Panc1 (cell line): ENCODE measurements around the gene IGLL5. TPM values are rescaled to one million over a fixed set of nuclear protein-coding genes. Genes with fewer than 3 reads are reported as not detected.

Source experiments
- ATAC-seq: fragments of 200-7000 bp; cut with Tn5 transposase; 2 replicates; pipeline ENCODE4 v1.9.1; 2020; ENCODE audit warnings: mild to moderate bottlenecking, moderate library complexity
- BruUV-seq: library from RNA; stranded (reverse); fragments of 400-500 nt; replicated peaks from 2 replicates; lab custom pipeline; 2021; lab: Mats Ljungman, UMichigan
- CTCF ChIA-PET: fragments of 300-600 bp; sonication (Branson Sonifier 250); formaldehyde crosslinking; loops from one replicate; lab custom pipeline; 2022; ENCODE audit warnings: antibody characterized with exemption; lab: Charles Lee
- POLR2A ChIA-PET: fragments of 300-600 bp; sonication (Branson Sonifier 250); formaldehyde crosslinking; loops from one replicate; lab custom pipeline; 2022; ENCODE audit warnings: antibody characterized with exemption; lab: Charles Lee
- DNase-seq: peaks from one replicate; pipeline ENCODE4 v3.0.0-alpha.2; 2010; ENCODE audit warnings: low read depth, low spot score
- H3K27ac ChIP-seq: 2 replicates; pipeline ENCODE4 v1.5.1; 2011; ENCODE audit warnings: mild to moderate bottlenecking, low read length, inconsistent platforms
- H3K27me3 ChIP-seq: fragments of 200-500 bp; sonication (Bioruptor generic); 2 replicates; pipeline ENCODE4 v1.6.0; 2014; ENCODE audit warnings: low read length, inconsistent platforms; ENCODE audit not compliant: control insufficient read depth, insufficient read depth
- H3K36me3 ChIP-seq: fragments of 200-500 bp; sonication (Bioruptor generic); 2 replicates; pipeline ENCODE4 v1.5.1; 2014; ENCODE audit warnings: inconsistent platforms, mild to moderate bottlenecking, low read length, moderate library complexity; ENCODE audit not compliant: control insufficient read depth, insufficient read depth
- H3K4me1 ChIP-seq: 2 replicates; pipeline ENCODE4 v1.5.1; 2011; ENCODE audit warnings: inconsistent platforms, mild to moderate bottlenecking, low read length, moderate library complexity; ENCODE audit not compliant: control insufficient read depth, insufficient read depth
- H3K4me3 ChIP-seq, 2 experiments: 2 replicates each; pipeline ENCODE4 v1.5.1; 2011 to 2012; ENCODE audit warnings: low read depth in 2 of 2, low read length in 2 of 2, mild to moderate bottlenecking in 2 of 2, inconsistent platforms in 1 of 2, moderate library complexity in 1 of 2
- H3K9me3 ChIP-seq: fragments of 200-500 bp; sonication (Bioruptor generic); 2 replicates; pipeline ENCODE4 v1.5.1; 2014; ENCODE audit warnings: low read depth, mild to moderate bottlenecking, inconsistent platforms, low read length, moderate library complexity; ENCODE audit not compliant: control insufficient read depth, insufficient read depth
- CTCF ChIP-seq: fragments of 450-650 bp; IDR thresholded peaks from 2 replicates; pipeline ENCODE4 v1.5.1; 2017; ENCODE audit warnings: mild to moderate bottlenecking
- POLR2AphosphoS5 ChIP-seq: IDR thresholded peaks from 2 replicates; pipeline ENCODE4 v1.6.1; 2012; ENCODE audit warnings: mild to moderate bottlenecking, low read depth, low read length, moderate library complexity
- REST ChIP-seq, 2 experiments: IDR thresholded peaks; 2 replicates each; pipeline ENCODE4 v1.6.1; 2011 to 2012; ENCODE audit warnings: low read depth in 2 of 2, control low read depth in 1 of 2, low read length in 1 of 2, mild to moderate bottlenecking in 1 of 2, moderate library complexity in 1 of 2; ENCODE audit not compliant: insufficient read depth in 1 of 2
- SIN3A ChIP-seq: IDR thresholded peaks from 2 replicates; pipeline ENCODE4 v1.6.1; 2012; ENCODE audit warnings: low read depth, mild to moderate bottlenecking, low read length, moderate library complexity, borderline replicate concordance; ENCODE audit not compliant: insufficient read depth
- TCF7L2 ChIP-seq: IDR thresholded peaks from 2 replicates; pipeline ENCODE4 v1.6.1; 2011; ENCODE audit warnings: mild to moderate bottlenecking, low read depth, low read length, inconsistent platforms
- in situ Hi-C: cut with HindIII; loops from 2 replicates; pipeline ENCODE4 v1.10.0; 2016; ENCODE audit warnings: low sequenced_read_pairs, low pct_unique_long_range_greater_than_20kb
- intact Hi-C: fragments of 100-400 bp; cut with micrococcal nuclease; formaldehyde crosslinking; loops from one replicate; pipeline ENCODE4 v1.10.0; 2022; ENCODE audit not compliant: unreplicated experiment
- total RNA-seq: library from RNA; stranded (reverse); gene quantifications from one replicate; pipeline ENCODE4 v1.2.1, GENCODE V29; 2021; ENCODE audit not compliant: unreplicated experiment

Gene IGLL5
- total RNA-seq, 1 experiment from 2014 or later, result not detected

GRCh38 chr22:22919041-22919440, 31.4 kb downstream of the IGLL5 start:
- in situ Hi-C loops, result no loop called here
- H3K27me3 ChIP-seq, result no peaks in the 10 kb centered on the region
- POLR2A ChIA-PET, result no interaction called here
- DNase-seq (no peak), ATAC-seq (no peak)
- H3K4me1 ChIP-seq, result no peaks in the 10 kb centered on the region
- no peak overlapping the region for H3K4me3 ChIP-seq
- no peaks in the 10 kb centered on the region for H3K9me3 ChIP-seq
- BruUV-seq, result no TSS peak
- CTCF ChIA-PET, result interaction anchor here (0.7 kb wide), 1 partner anchor 489 kb away, joined by 3 read pairs; no protein-coding TSS in a partner anchor
- no peak overlapping the region for H3K27ac ChIP-seq
- TF ChIP-seq POLR2AphosphoS5, result no peak
- TF ChIP-seq CTCF, result no peak
- no peak for TF ChIP-seq SIN3A
- no peaks in the 10 kb centered on the region for H3K36me3 ChIP-seq
- intact Hi-C loops, result no loop called here

- H3K36me3 ChIP-seq, result no peaks in the 10 kb centered on the region
- no peak overlapping the region for H3K27ac ChIP-seq
- in situ Hi-C loops (no loop called here), intact Hi-C loops (no loop called here)
- ChIA-PET POLR2A (no interaction called here), CTCF (no interaction called here)
- ATAC-seq (no peak), DNase-seq (no peak)
- TF ChIP-seq REST (IDR thresholded peaks at IDR 0.05; ENCODE audit: insufficient read depth in 1 of 2, low read depth in 2 of 2, low read length in 1 of 2) (no peak), TCF7L2 (no peak), POLR2AphosphoS5 (no peak), SIN3A (no peak), CTCF (no peak)
- H3K4me3 ChIP-seq, result no peak overlapping the region
- H3K4me1 ChIP-seq, result no peaks in the 10 kb centered on the region
- BruUV-seq, result no TSS peak
- no peaks in the 10 kb centered on the region for H3K27me3 ChIP-seq
- no peaks in the 10 kb centered on the region for H3K9me3 ChIP-seq
Observed at GRCh38 chr22:22920104-22920654, 32.6 kb downstream of the IGLL5 start.
